Subcutaneous abdominal adipose tissue (tissue), 5 donors: ENCODE data around the gene SLC2A8.

Experiments used
- H3K27ac ChIP-seq: one replicate; pipeline ENCODE4 v1.7.0; 2013; ENCODE audit warnings: low read depth, mild to moderate bottlenecking, inconsistent platforms, low read length, moderate library complexity
- H3K27me3 ChIP-seq, 5 donors: one replicate each; pipeline ENCODE4 v1.7.0; 2013; ENCODE audit warnings: low read length in 5 of 5, inconsistent platforms in 1 of 5; ENCODE audit not compliant: control insufficient read depth in 5 of 5, insufficient read depth in 4 of 5
- H3K36me3 ChIP-seq, 5 donors: one replicate each; pipeline ENCODE4 v1.7.0; 2013; ENCODE audit warnings: low read length in 5 of 5; ENCODE audit not compliant: control insufficient read depth in 5 of 5, insufficient read depth in 5 of 5
- H3K4me1 ChIP-seq, 5 donors: one replicate each; pipeline ENCODE4 v1.7.0; 2013; ENCODE audit warnings: low read length in 5 of 5, mild to moderate bottlenecking in 3 of 5, moderate library complexity in 1 of 5; ENCODE audit not compliant: control insufficient read depth in 5 of 5, insufficient read depth in 5 of 5
- H3K4me3 ChIP-seq, 5 donors: one replicate each; pipeline ENCODE4 v1.7.0; 2013; ENCODE audit warnings: low read length in 5 of 5, low read depth in 1 of 5
- H3K9ac ChIP-seq, 5 donors: one replicate each; pipeline ENCODE4 v1.7.0; 2013; ENCODE audit warnings: low read length in 5 of 5, mild to moderate bottlenecking in 4 of 5, moderate library complexity in 3 of 5
- H3K9me3 ChIP-seq, 5 donors: one replicate each; pipeline ENCODE4 v1.7.0; 2013; ENCODE audit warnings: low read length in 5 of 5; ENCODE audit not compliant: control insufficient read depth in 5 of 5
- donor health status: healthy.
- donor health status: healthy.
- donor health status: healthy.
- donor health status: healthy.
- donor health status: healthy.

SLC2A8 gene

GRCh38 chr9:127415141-127415540, 18.2 kb downstream of the SLC2A8 start:
- Histone ChIP-seq H3K4me1 (peaks cover 0 to 17% (median 5%) of the 10 kb centered on the region in 5 donors), H3K9me3 (no peaks in the 10 kb centered on the region), H3K36me3 (peaks cover 0 to 6% (median 2%) of the 10 kb centered on the region in 5 donors), H3K4me3 (no peak overlapping the region), H3K27ac (no peak overlapping the region), H3K9ac (no peak overlapping the region), H3K27me3 (no peaks in the 10 kb centered on the region)

GRCh38 chr9:127415657-127416056, 18.7 kb downstream of the SLC2A8 start:
- Histone ChIP-seq H3K4me1 (peaks cover 0 to 17% (median 5%) of the 10 kb centered on the region in 5 donors), H3K27ac (no peak overlapping the region), H3K27me3 (no peaks in the 10 kb centered on the region), H3K9me3 (no peaks in the 10 kb centered on the region), H3K36me3 (peaks cover 0 to 6% (median 2%) of the 10 kb centered on the region in 5 donors), H3K9ac (no peak overlapping the region), H3K4me3 (no peak overlapping the region)

GRCh38 chr9:127417131-127418036, 20.4 kb downstream of the SLC2A8 start:
- H3K9ac ChIP-seq, result no peak overlapping the region
- peaks cover 0 to 18% (median 8%) of the 10 kb centered on the region in 5 donors for H3K4me1 ChIP-seq
- no peaks in the 10 kb centered on the region for H3K27me3 ChIP-seq
- no peaks in the 10 kb centered on the region for H3K9me3 ChIP-seq
- H3K27ac ChIP-seq, result no peak overlapping the region
- H3K36me3 ChIP-seq, result peaks cover 0 to 4% (median 2%) of the 10 kb centered on the region in 5 donors
- no peak overlapping the region for H3K4me3 ChIP-seq

- no peak overlapping the region for H3K4me3 ChIP-seq
- peaks cover 0 to 4% (median 2%) of the 10 kb centered on the region in 5 donors for H3K36me3 ChIP-seq
- no peaks in the 10 kb centered on the region for H3K27me3 ChIP-seq
- H3K9me3 ChIP-seq, result no peaks in the 10 kb centered on the region
- no peak overlapping the region for H3K27ac ChIP-seq
- H3K9ac ChIP-seq, result no peak overlapping the region
- peaks cover under 1 to 23% (median 15%) of the 10 kb centered on the region in 5 donors for H3K4me1 ChIP-seq
These were observed 21.1 kb downstream of the SLC2A8 start for GRCh38 chr9:127418037-127418471.

- Histone ChIP-seq H3K4me1 (peaks cover 5 to 33% (median 23%) of the 10 kb centered on the region in 5 donors), H3K4me3 (no peak overlapping the region), H3K9ac (no peak overlapping the region), H3K27me3 (no peaks in the 10 kb centered on the region), H3K36me3 (peaks cover 0 to 4% (median 2%) of the 10 kb centered on the region in 5 donors), H3K9me3 (no peaks in the 10 kb centered on the region), H3K27ac (no peak overlapping the region)
These were observed 22.4 kb downstream of the SLC2A8 start for GRCh38 chr9:127419348-127419747.

GRCh38 chr9:127421057-127421456, 24.1 kb downstream of the SLC2A8 start:
- H3K9ac ChIP-seq, result no peak overlapping the region
- H3K4me1 ChIP-seq, result peaks cover 8 to 44% (median 33%) of the 10 kb centered on the region in 5 donors
- H3K9me3 ChIP-seq, result no peaks in the 10 kb centered on the region
- no peak overlapping the region for H3K4me3 ChIP-seq
- H3K27me3 ChIP-seq, result no peaks in the 10 kb centered on the region
- no peak overlapping the region for H3K27ac ChIP-seq
- H3K36me3 ChIP-seq, result peaks cover 0 to 4% (median 2%) of the 10 kb centered on the region in 5 donors

- peaks cover 0 to 5% (median 3%) of the 10 kb centered on the region in 5 donors for H3K36me3 ChIP-seq
- H3K27ac ChIP-seq, result no peak overlapping the region
- H3K9ac ChIP-seq, result peak overlapping the region in 3 of 5 donors; percentile 23 to 97 (median 90)
- peaks cover 8 to 39% (median 31%) of the 10 kb centered on the region in 5 donors for H3K4me1 ChIP-seq
- H3K4me3 ChIP-seq, result peak overlapping the region in 3 of 5 donors; percentile 85 to 95 (median 88)
- H3K9me3 ChIP-seq, result no peaks in the 10 kb centered on the region
- H3K27me3 ChIP-seq, result no peaks in the 10 kb centered on the region
These were observed 25.3 kb downstream of the SLC2A8 start for GRCh38 chr9:127422133-127422782.

GRCh38 chr9:127422787-127423186, 25.8 kb downstream of the SLC2A8 start:
- peak overlapping the region; percentile 80 to 95 (median 88) for H3K4me3 ChIP-seq
- no peaks in the 10 kb centered on the region for H3K27me3 ChIP-seq
- peaks cover 8 to 38% (median 31%) of the 10 kb centered on the region in 5 donors for H3K4me1 ChIP-seq
- peaks cover 0 to 5% (median 3%) of the 10 kb centered on the region in 5 donors for H3K36me3 ChIP-seq
- no peaks in the 10 kb centered on the region for H3K9me3 ChIP-seq
- peak overlapping the region in 4 of 5 donors; percentile 23 to 98 (median 94) for H3K9ac ChIP-seq
- H3K27ac ChIP-seq, result peak overlapping the region; percentile 91

GRCh38 chr9:127423476-127423933, 26.5 kb downstream of the SLC2A8 start:
- Histone ChIP-seq H3K4me3 (peak overlapping the region; percentile 80 to 95 (median 88)), H3K27me3 (no peaks in the 10 kb centered on the region), H3K9ac (peak overlapping the region; percentile 90 to 98 (median 93)), H3K4me1 (peaks cover 8 to 38% (median 31%) of the 10 kb centered on the region in 5 donors), H3K36me3 (peaks cover 0 to 7% (median 5%) of the 10 kb centered on the region in 5 donors), H3K27ac (peak overlapping the region; percentile 91), H3K9me3 (no peaks in the 10 kb centered on the region)
